HEK293 (cell line): ENCODE results near the gene PLCB1.

ENCODE experiments used
- CTCF ChIA-PET: fragments of 350-600 bp; formaldehyde crosslinking; extraction: SDS; loops from one replicate; lab custom pipeline; 2021; ENCODE audit warnings: antibody characterized with exemption; lab: Yijun Ruan, JAX
- POLR2A ChIA-PET: fragments of 300-600 bp; formaldehyde crosslinking; extraction: SDS; loops from one replicate; lab custom pipeline; 2020; ENCODE audit warnings: antibody characterized with exemption, inconsistent platforms; lab: Yijun Ruan, JAX
- H3K27ac ChIP-seq: fragments of 200-500 bp; sonication (Bioruptor generic); 2 replicates; pipeline ENCODE4 v1.5.1; 2014; ENCODE audit warnings: low read depth, low read length, control low read depth, inconsistent platforms; ENCODE audit errors: extremely low read depth
- H3K36me3 ChIP-seq, 2 experiments: fragments of 200-500 bp in 1 of 2; sonication (Bioruptor generic) in 1 of 2; 1 replicate in 1 of 2; 2 replicates in 1 of 2; pipeline ENCODE4 v1.5.1; 2014 to 2017; ENCODE audit warnings: inconsistent platforms in 2 of 2, low read length in 2 of 2; ENCODE audit not compliant: control insufficient read depth in 2 of 2, insufficient read depth in 1 of 2
- H3K4me1 ChIP-seq: fragments of 200-500 bp; sonication (Bioruptor generic); 2 replicates; pipeline ENCODE4 v1.5.1; 2014; ENCODE audit warnings: mild to moderate bottlenecking, low read length, inconsistent platforms; ENCODE audit not compliant: control insufficient read depth, insufficient read depth
- H3K4me3 ChIP-seq: 2 replicates; pipeline ENCODE4 v1.5.1; 2011; ENCODE audit warnings: low read depth, mild to moderate bottlenecking, control low read depth, low read length, moderate library complexity
- H3K9me3 ChIP-seq: fragments of 200-500 bp; sonication (Bioruptor generic); 2 replicates; pipeline ENCODE4 v1.5.1; 2014; ENCODE audit warnings: low read depth, low read length, inconsistent platforms; ENCODE audit not compliant: control insufficient read depth, insufficient read depth
- HOXD13 ChIP-seq: sonication (generic); formaldehyde crosslinking; IDR thresholded peaks from 2 replicates; pipeline ENCODE4 v1.8.0; 2022; ENCODE audit warnings: missing genetic modification reagents, borderline replicate concordance
- IKZF3 ChIP-seq: fragments of 450-650 bp; IDR thresholded peaks from 2 replicates; pipeline ENCODE4 v1.5.0; 2018; ENCODE audit warnings: missing biosample characterization, mild to moderate bottlenecking, missing genetic modification characterization, moderate library complexity
- KLF1 ChIP-seq: fragments of 450-650 bp; formaldehyde crosslinking; IDR thresholded peaks from 2 replicates; pipeline ENCODE4 v1.5.1; 2016; ENCODE audit warnings: missing biosample characterization, missing genetic modification characterization
- KLF7 ChIP-seq: fragments of 450-650 bp; formaldehyde crosslinking; IDR thresholded peaks from 2 replicates; pipeline ENCODE4 v1.5.1; 2016; ENCODE audit warnings: missing biosample characterization, missing genetic modification characterization, borderline replicate concordance
- MZF1 ChIP-seq: fragments of 450-650 bp; formaldehyde crosslinking; IDR thresholded peaks from 2 replicates; pipeline ENCODE4 v1.5.1; 2017; ENCODE audit warnings: missing biosample characterization, missing genetic modification characterization, borderline replicate concordance
- RBAK ChIP-seq: fragments of 450-650 bp; formaldehyde crosslinking; IDR thresholded peaks from 2 replicates; pipeline ENCODE4 v1.5.1; 2016; ENCODE audit warnings: missing biosample characterization, missing genetic modification characterization
- SALL2 ChIP-seq: fragments of 450-650 bp; formaldehyde crosslinking; IDR thresholded peaks from 2 replicates; pipeline ENCODE4 v1.5.0; 2017; ENCODE audit warnings: missing biosample characterization, mild to moderate bottlenecking, missing genetic modification characterization, borderline replicate concordance
- ZFHX2 ChIP-seq: fragments of 450-650 bp; formaldehyde crosslinking; conservative IDR thresholded peaks from 2 replicates; pipeline ENCODE4 v1.5.1; 2016; ENCODE audit warnings: missing biosample characterization, missing genetic modification characterization
- ZNF121 ChIP-seq: fragments of 450-650 bp; formaldehyde crosslinking; IDR thresholded peaks from 2 replicates; pipeline ENCODE4 v1.5.1; 2016; ENCODE audit warnings: missing biosample characterization, missing genetic modification characterization
- ZNF155 ChIP-seq: fragments of 450-650 bp; formaldehyde crosslinking; IDR thresholded peaks from 2 replicates; pipeline ENCODE4 v1.5.1; 2016; ENCODE audit warnings: missing biosample characterization, missing genetic modification characterization
- ZNF16 ChIP-seq: fragments of 450-650 bp; formaldehyde crosslinking; IDR thresholded peaks from 2 replicates; pipeline ENCODE4 v1.5.1; 2016; ENCODE audit warnings: low read depth, missing biosample characterization, missing genetic modification characterization
- ZNF175 ChIP-seq: fragments of 450-650 bp; formaldehyde crosslinking; IDR thresholded peaks from 2 replicates; pipeline ENCODE4 v1.5.1; 2016; ENCODE audit warnings: missing biosample characterization, missing genetic modification characterization
- ZNF214 ChIP-seq: fragments of 450-650 bp; formaldehyde crosslinking; IDR thresholded peaks from 2 replicates; pipeline ENCODE4 v1.5.1; 2017; ENCODE audit warnings: missing biosample characterization, mild to moderate bottlenecking, missing genetic modification characterization, borderline replicate concordance
- ZNF266 ChIP-seq: fragments of 450-650 bp; formaldehyde crosslinking; IDR thresholded peaks from 2 replicates; pipeline ENCODE4 v1.5.1; 2016; ENCODE audit warnings: missing biosample characterization, missing genetic modification characterization, low read depth
- ZNF311 ChIP-seq: fragments of 450-650 bp; formaldehyde crosslinking; IDR thresholded peaks from 2 replicates; pipeline ENCODE4 v1.5.1; 2017; ENCODE audit warnings: missing biosample characterization, missing genetic modification characterization, borderline replicate concordance
- ZNF354C ChIP-seq: fragments of 450-650 bp; formaldehyde crosslinking; IDR thresholded peaks from 2 replicates; pipeline ENCODE4 v1.5.1; 2016; ENCODE audit warnings: missing biosample characterization, missing genetic modification characterization, low read depth, borderline replicate concordance
- ZNF391 ChIP-seq: fragments of 450-650 bp; formaldehyde crosslinking; IDR thresholded peaks from 2 replicates; pipeline ENCODE4 v1.5.1; 2016; ENCODE audit warnings: low read depth, missing biosample characterization, missing genetic modification characterization, borderline replicate concordance
- ZNF544 ChIP-seq: fragments of 450-650 bp; formaldehyde crosslinking; IDR thresholded peaks from 2 replicates; pipeline ENCODE4 v1.5.0; 2017; ENCODE audit warnings: missing biosample characterization, missing genetic modification characterization
- ZNF548 ChIP-seq: fragments of 450-650 bp; formaldehyde crosslinking; IDR thresholded peaks from 2 replicates; pipeline ENCODE4 v1.5.1; 2016; ENCODE audit warnings: missing biosample characterization, missing genetic modification characterization
- ZNF571 ChIP-seq: fragments of 450-650 bp; formaldehyde crosslinking; IDR thresholded peaks from 2 replicates; pipeline ENCODE4 v1.5.0; 2017; ENCODE audit warnings: missing biosample characterization, missing genetic modification characterization
- ZNF596 ChIP-seq: fragments of 450-650 bp; IDR thresholded peaks from 2 replicates; pipeline ENCODE4 v1.5.0; 2018; ENCODE audit warnings: missing biosample characterization, mild to moderate bottlenecking, missing genetic modification characterization, moderate library complexity
- ZNF621 ChIP-seq: fragments of 450-650 bp; formaldehyde crosslinking; IDR thresholded peaks from 2 replicates; pipeline ENCODE4 v1.5.1; 2017; ENCODE audit warnings: missing biosample characterization, missing genetic modification characterization
- ZNF623 ChIP-seq: fragments of 450-650 bp; formaldehyde crosslinking; IDR thresholded peaks from 2 replicates; pipeline ENCODE4 v1.5.1; 2016; ENCODE audit warnings: missing biosample characterization, missing genetic modification characterization
- ZNF629 ChIP-seq: fragments of 450-650 bp; formaldehyde crosslinking; IDR thresholded peaks from 2 replicates; pipeline ENCODE4 v1.5.1; 2017; ENCODE audit warnings: missing biosample characterization, missing genetic modification characterization
- ZNF670 ChIP-seq: fragments of 450-650 bp; formaldehyde crosslinking; IDR thresholded peaks from 2 replicates; pipeline ENCODE4 v1.5.1; 2016; ENCODE audit warnings: missing biosample characterization, missing genetic modification characterization, low read depth
- ZNF677 ChIP-seq: fragments of 450-650 bp; IDR thresholded peaks from 2 replicates; pipeline ENCODE4 v1.5.0; 2018; ENCODE audit warnings: missing biosample characterization, mild to moderate bottlenecking, missing genetic modification characterization, moderate library complexity
- ZNF777 ChIP-seq: fragments of 450-650 bp; formaldehyde crosslinking; IDR thresholded peaks from 2 replicates; pipeline ENCODE4 v1.5.1; 2017; ENCODE audit warnings: missing biosample characterization, missing genetic modification characterization, borderline replicate concordance
- ZNF791 ChIP-seq: fragments of 450-650 bp; formaldehyde crosslinking; IDR thresholded peaks from 2 replicates; pipeline ENCODE4 v1.5.1; 2016; ENCODE audit warnings: missing biosample characterization, missing genetic modification characterization
- ZSCAN30 ChIP-seq: fragments of 450-650 bp; IDR thresholded peaks from 2 replicates; pipeline ENCODE4 v1.5.1; 2018; ENCODE audit warnings: missing biosample characterization, mild to moderate bottlenecking, missing genetic modification characterization, moderate library complexity
- ZXDB ChIP-seq: fragments of 450-650 bp; formaldehyde crosslinking; IDR thresholded peaks from 2 replicates; pipeline ENCODE4 v1.5.1; 2016; ENCODE audit warnings: missing biosample characterization, missing genetic modification characterization
- TF ChIP-seq, protein P1 (sequence below): fragments of 450-650 bp; formaldehyde crosslinking; IDR thresholded peaks from 2 replicates; pipeline ENCODE4 v1.5.1; 2017; ENCODE audit warnings: missing biosample characterization, missing genetic modification characterization
- TF ChIP-seq, protein P2 (sequence below): fragments of 450-650 bp; formaldehyde crosslinking; IDR thresholded peaks from 2 replicates; pipeline ENCODE4 v1.5.1; 2016; ENCODE audit warnings: missing biosample characterization, missing genetic modification characterization
- TF ChIP-seq, protein P3 (sequence below): fragments of 450-650 bp; formaldehyde crosslinking; IDR thresholded peaks from 2 replicates; pipeline ENCODE4 v1.5.1; 2016; ENCODE audit warnings: missing biosample characterization, missing genetic modification characterization
- TF ChIP-seq, protein P4 (sequence below): fragments of 450-650 bp; formaldehyde crosslinking; IDR thresholded peaks from 2 replicates; pipeline ENCODE4 v1.5.1; 2017; ENCODE audit warnings: missing biosample characterization, missing genetic modification characterization

Gene PLCB1

DNA sequence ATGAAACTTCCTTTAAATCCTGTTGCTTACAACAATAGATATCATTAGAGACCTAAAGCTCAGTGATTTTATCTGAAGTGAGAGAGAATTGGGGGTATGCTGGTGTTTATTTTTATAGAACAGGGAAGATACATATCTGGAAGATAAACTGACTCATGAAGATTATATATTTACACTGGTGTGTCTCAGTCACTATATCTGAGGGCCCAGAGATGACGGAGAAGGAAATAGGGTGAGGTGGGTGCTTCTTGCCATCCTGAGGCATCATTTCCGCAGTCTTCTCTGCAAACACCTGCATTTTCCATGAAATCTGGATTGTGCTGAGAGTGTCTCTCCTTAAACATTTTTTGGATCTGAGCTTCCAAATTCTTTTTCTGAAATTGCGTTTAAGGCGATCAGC is 5.9 kb upstream of the PLCB1 start:
- ChIA-PET POLR2A (no interaction called here), CTCF (interaction anchor here (0.6 to 3.3 kb wide), 6 partner anchors 9 to 596 kb away, joined by 3 to 18 read pairs (median 3); no protein-coding TSS in a partner anchor)
- Histone ChIP-seq H3K27ac (no peak overlapping the region), H3K4me3 (no peak overlapping the region), H3K4me1 (no peaks in the 10 kb centered on the region), H3K9me3 (no peaks in the 10 kb centered on the region), H3K36me3 (no peaks in the 10 kb centered on the region)
- TF ChIP-seq MZF1 (tag by site-specific recombination), result no peak
- TF ChIP-seq ZNF214 (tag by site-specific recombination), result no peak
- TF ChIP-seq ZNF155, result no peak
- no peak for TF ChIP-seq RBAK (tag by site-specific recombination)
- TF ChIP-seq ZNF121 (tag by site-specific recombination), result no peak
- no peak for TF ChIP-seq ZNF629 (tag by site-specific recombination)
- no peak for TF ChIP-seq ZNF677 (tag by site-specific recombination)
- no peak for TF ChIP-seq HOXD13 (CRISPR knock-in tag)
- TF ChIP-seq IKZF3 (tag by site-specific recombination), result no peak
- TF ChIP-seq ZNF791 (tag by site-specific recombination), result no peak
- TF ChIP-seq ZNF623 (tag by site-specific recombination), result no peak
- no peak for TF ChIP-seq ZNF544 (tag by site-specific recombination)
- no peak for TF ChIP-seq ZNF16 (tag by site-specific recombination)
- no peak for TF ChIP-seq ZNF354C
- no peak for TF ChIP-seq SALL2 (tag by site-specific recombination)
- TF ChIP-seq ZXDB (tag by site-specific recombination), result no peak
- TF ChIP-seq ZNF391 (tag by site-specific recombination), result no peak

DNA sequence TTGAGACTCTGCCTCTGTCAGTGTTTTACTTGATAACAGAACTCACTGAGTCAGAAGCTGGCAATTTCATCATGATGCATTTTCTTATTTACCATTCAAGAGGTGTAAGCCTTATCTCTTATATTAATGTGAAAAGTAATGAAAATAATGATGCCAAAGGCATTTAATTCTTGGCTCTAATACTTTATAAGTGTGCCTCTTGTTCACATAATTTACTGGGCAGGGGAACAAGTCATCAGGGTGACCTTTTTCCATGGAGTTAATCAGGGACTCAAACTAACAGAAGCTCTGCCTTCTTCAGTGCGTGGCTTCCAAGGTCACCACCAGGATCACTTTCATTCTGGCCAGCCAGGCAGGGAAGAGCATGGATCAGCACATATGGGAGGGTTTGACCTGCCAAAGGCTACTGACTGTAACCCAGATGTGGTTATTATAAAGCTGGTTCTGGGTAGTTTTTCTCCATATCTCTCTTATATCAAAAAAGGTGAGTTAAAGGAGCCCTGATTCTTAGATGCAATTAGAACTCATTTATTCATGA is 5.2 kb upstream of the PLCB1 start:
- ChIA-PET CTCF (interaction anchor here (0.6 to 1.3 kb wide), 9 partner anchors 8 to 1483 kb away, joined by 3 to 5 read pairs (median 3); no protein-coding TSS in a partner anchor), POLR2A (no interaction called here)
- no peaks in the 10 kb centered on the region for H3K36me3 ChIP-seq
- no peak for TF ChIP-seq ZNF175 (tag by site-specific recombination)
- TF ChIP-seq, protein P1, sequence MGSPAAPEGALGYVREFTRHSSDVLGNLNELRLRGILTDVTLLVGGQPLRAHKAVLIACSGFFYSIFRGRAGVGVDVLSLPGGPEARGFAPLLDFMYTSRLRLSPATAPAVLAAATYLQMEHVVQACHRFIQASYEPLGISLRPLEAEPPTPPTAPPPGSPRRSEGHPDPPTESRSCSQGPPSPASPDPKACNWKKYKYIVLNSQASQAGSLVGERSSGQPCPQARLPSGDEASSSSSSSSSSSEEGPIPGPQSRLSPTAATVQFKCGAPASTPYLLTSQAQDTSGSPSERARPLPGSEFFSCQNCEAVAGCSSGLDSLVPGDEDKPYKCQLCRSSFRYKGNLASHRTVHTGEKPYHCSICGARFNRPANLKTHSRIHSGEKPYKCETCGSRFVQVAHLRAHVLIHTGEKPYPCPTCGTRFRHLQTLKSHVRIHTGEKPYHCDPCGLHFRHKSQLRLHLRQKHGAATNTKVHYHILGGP (tag by site-specific recombination), result no peak
- TF ChIP-seq KLF7 (tag by site-specific recombination), result no peak
- TF ChIP-seq, protein P2, sequence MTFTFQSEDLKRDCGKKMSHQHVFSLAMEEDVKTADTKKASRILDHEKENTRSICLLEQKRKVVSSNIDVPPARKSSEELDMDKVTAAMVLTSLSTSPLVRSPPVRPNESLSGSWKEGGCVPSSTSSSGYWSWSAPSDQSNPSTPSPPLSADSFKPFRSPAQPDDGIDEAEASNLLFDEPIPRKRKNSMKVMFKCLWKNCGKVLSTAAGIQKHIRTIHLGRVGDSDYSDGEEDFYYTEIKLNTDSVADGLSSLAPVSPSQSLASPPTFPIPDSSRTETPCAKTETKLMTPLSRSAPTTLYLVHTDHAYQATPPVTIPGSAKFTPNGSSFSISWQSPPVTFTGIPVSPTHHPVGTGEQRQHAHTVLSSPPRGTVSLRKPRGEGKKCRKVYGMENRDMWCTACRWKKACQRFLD, result no peak
- no peak for TF ChIP-seq ZNF548 (tag by site-specific recombination)
- no peak for TF ChIP-seq ZNF266
- TF ChIP-seq ZNF596, result no peak
- TF ChIP-seq ZNF311 (tag by site-specific recombination), result no peak
- TF ChIP-seq ZNF777 (tag by site-specific recombination), result no peak
- TF ChIP-seq, protein P3, sequence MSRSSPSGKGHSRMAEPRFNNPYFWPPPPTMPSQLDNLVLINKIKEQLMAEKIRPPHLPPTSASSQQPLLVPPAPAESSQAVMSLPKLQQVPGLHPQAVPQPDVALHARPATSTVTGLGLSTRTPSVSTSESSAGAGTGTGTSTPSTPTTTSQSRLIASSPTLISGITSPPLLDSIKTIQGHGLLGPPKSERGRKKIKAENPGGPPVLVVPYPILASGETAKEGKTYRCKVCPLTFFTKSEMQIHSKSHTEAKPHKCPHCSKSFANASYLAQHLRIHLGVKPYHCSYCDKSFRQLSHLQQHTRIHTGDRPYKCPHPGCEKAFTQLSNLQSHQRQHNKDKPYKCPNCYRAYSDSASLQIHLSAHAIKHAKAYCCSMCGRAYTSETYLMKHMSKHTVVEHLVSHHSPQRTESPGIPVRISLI (tag by site-specific recombination), result no peak
- TF ChIP-seq ZNF670 (tag by site-specific recombination), result no peak
- TF ChIP-seq ZNF155, result no peak
- TF ChIP-seq ZNF571, result no peak
- TF ChIP-seq KLF1 (tag by site-specific recombination), result no peak
- TF ChIP-seq, protein P4, sequence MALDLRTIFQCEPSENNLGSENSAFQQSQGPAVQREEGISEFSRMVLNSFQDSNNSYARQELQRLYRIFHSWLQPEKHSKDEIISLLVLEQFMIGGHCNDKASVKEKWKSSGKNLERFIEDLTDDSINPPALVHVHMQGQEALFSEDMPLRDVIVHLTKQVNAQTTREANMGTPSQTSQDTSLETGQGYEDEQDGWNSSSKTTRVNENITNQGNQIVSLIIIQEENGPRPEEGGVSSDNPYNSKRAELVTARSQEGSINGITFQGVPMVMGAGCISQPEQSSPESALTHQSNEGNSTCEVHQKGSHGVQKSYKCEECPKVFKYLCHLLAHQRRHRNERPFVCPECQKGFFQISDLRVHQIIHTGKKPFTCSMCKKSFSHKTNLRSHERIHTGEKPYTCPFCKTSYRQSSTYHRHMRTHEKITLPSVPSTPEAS (tag by site-specific recombination), result no peak
- no peak for TF ChIP-seq ZFHX2 (tag by site-specific recombination)
- no peak for TF ChIP-seq ZNF621 (tag by site-specific recombination)
- TF ChIP-seq ZSCAN30 (tag by site-specific recombination), result no peak

More for the DNA sequence above, 5.2 kb upstream of the PLCB1 start:
- no peaks in the 10 kb centered on the region for H3K9me3 ChIP-seq
- H3K4me1 ChIP-seq, result no peaks in the 10 kb centered on the region
- H3K4me3 ChIP-seq, result no peak overlapping the region
- H3K27ac ChIP-seq, result no peak overlapping the region
